SK-N-SH (cell line): Measurements from ENCODE around the gene POU4F2. TPM values are rescaled to one million over a fixed set of nuclear protein-coding genes. Genes with fewer than 3 reads are reported as not detected.

ENCODE experiments used
- CTCF ChIA-PET: fragments of 300-600, 350-600 bp; formaldehyde crosslinking; extraction: SDS; loops from one replicate; lab custom pipeline; 2021; lab: Yijun Ruan, JAX
- POLR2A ChIA-PET: fragments of 350-600 bp; sonication (Branson Sonifier 250); formaldehyde crosslinking; extraction: SDS; loops from one replicate; lab custom pipeline; 2020; ENCODE audit warnings: antibody characterized with exemption, inconsistent platforms; lab: Yijun Ruan, JAX
- DNase-seq: peaks from one replicate; pipeline ENCODE4 v3.0.0; 2012
- H2AFZ ChIP-seq: fragments of 200-600 bp; sonication (generic); 2 replicates; pipeline ENCODE4 v1.8.1; 2016; ENCODE audit warnings: antibody characterized with exemption, mild to moderate bottlenecking, low read depth
- H3F3A ChIP-seq: fragments of 200-600 bp; sonication (generic); replicated peaks from 2 replicates; pipeline ENCODE3; 2016; ENCODE audit warnings: antibody characterized with exemption, mild to moderate bottlenecking; ENCODE audit not compliant: insufficient read depth
- H3K27ac ChIP-seq, 2 experiments: fragments of 200-500 bp in 1 of 2; fragments of 200-600 bp in 1 of 2; sonication (Bioruptor generic) in 1 of 2; sonication (generic), shearing (Covaris generic) in 1 of 2; 2 replicates each; pipeline versions ENCODE4 v1.5.1 to v1.6.1; 2014 to 2016; ENCODE audit warnings: low read depth in 2 of 2, inconsistent platforms in 1 of 2, low read length in 1 of 2, mild to moderate bottlenecking in 1 of 2, mixed read lengths in 1 of 2
- H3K27me3 ChIP-seq: fragments of 200-600 bp; sonication (generic), shearing (Covaris generic); 2 replicates; pipeline ENCODE4 v1.6.1; 2016; ENCODE audit warnings: mixed run types; ENCODE audit not compliant: insufficient read depth
- H3K36me3 ChIP-seq, 2 experiments: fragments of 200-500 bp in 1 of 2; fragments of 200-600 bp in 1 of 2; sonication (Bioruptor generic) in 1 of 2; sonication (generic) in 1 of 2; replicated peaks in 1 of 2; 2 replicates each; pipeline versions ENCODE3 to v1.5.1; 2014 to 2016; ENCODE audit warnings: low read length in 1 of 2, mild to moderate bottlenecking in 1 of 2; ENCODE audit not compliant: insufficient read depth in 2 of 2, control insufficient read depth in 1 of 2
- H3K4me1 ChIP-seq, 2 experiments: fragments of 200-500 bp in 1 of 2; fragments of 200-600 bp in 1 of 2; sonication (Bioruptor generic) in 1 of 2; sonication (generic), shearing (Covaris generic) in 1 of 2; 2 replicates each; pipeline versions ENCODE4 v1.5.1 to v1.6.1; 2014 to 2016; ENCODE audit warnings: low read depth in 1 of 2, low read length in 1 of 2, mixed run types in 1 of 2; ENCODE audit not compliant: insufficient read depth in 2 of 2, control insufficient read depth in 1 of 2
- H3K4me2 ChIP-seq: fragments of 200-600 bp; sonication (generic), shearing (Covaris generic); 2 replicates; pipeline ENCODE4 v1.6.1; 2017; ENCODE audit warnings: mixed run types
- H3K4me3 ChIP-seq, 2 experiments: fragments of 200-500 bp in 1 of 2; fragments of 200-600 bp in 1 of 2; sonication (Bioruptor generic) in 1 of 2; sonication (generic), shearing (Covaris generic) in 1 of 2; 2 replicates each; pipeline versions ENCODE4 v1.5.1 to v1.8.1; 2014 to 2016; ENCODE audit warnings: low read depth in 2 of 2, inconsistent platforms in 1 of 2, low read length in 1 of 2, mild to moderate bottlenecking in 1 of 2, mixed read lengths in 1 of 2, moderate library complexity in 1 of 2
- H3K79me2 ChIP-seq: fragments of 200-600 bp; sonication (generic); 2 replicates; pipeline ENCODE4 v1.8.1; 2017; ENCODE audit warnings: mild to moderate bottlenecking; ENCODE audit not compliant: insufficient read depth
- H3K9ac ChIP-seq: fragments of 200-600 bp; sonication (generic); 2 replicates; pipeline ENCODE4 v1.6.1; 2017; ENCODE audit warnings: mixed run types
- H3K9me2 ChIP-seq: fragments of 200-600 bp; sonication (generic); 2 replicates; pipeline ENCODE4 v1.6.1; 2017; ENCODE audit warnings: mixed run types
- H3K9me3 ChIP-seq: fragments of 200-600 bp; sonication (generic); 2 replicates; pipeline ENCODE4 v1.6.1; 2017; ENCODE audit warnings: mixed run types, mild to moderate bottlenecking, moderate library complexity
- H4K20me1 ChIP-seq: fragments of 200-600 bp; sonication (generic); 2 replicates; pipeline ENCODE4 v1.6.1; 2017; ENCODE audit warnings: mild to moderate bottlenecking, mixed run types; ENCODE audit not compliant: insufficient read depth
- CHD2 ChIP-seq: fragments of 150-350 bp; IDR thresholded peaks from 2 replicates; pipeline ENCODE4 v1.6.1; 2018; ENCODE audit warnings: low read length; ENCODE audit not compliant: partially characterized antibody
- FOXJ3 ChIP-seq: sonication (generic); formaldehyde crosslinking; IDR thresholded peaks from 2 replicates; pipeline ENCODE4 v1.5.1; 2020; ENCODE audit warnings: mild to moderate bottlenecking, missing genetic modification reagents
- FOXM1 ChIP-seq: IDR thresholded peaks from 2 replicates; pipeline ENCODE4 v1.4.0; 2012; ENCODE audit warnings: low read depth, mild to moderate bottlenecking
- MEF2A ChIP-seq: IDR thresholded peaks from 2 replicates; pipeline ENCODE4 v1.4.0; 2012; ENCODE audit warnings: low read depth, borderline replicate concordance
- RXRA ChIP-seq: IDR thresholded peaks from 2 replicates; pipeline ENCODE4 v1.4.0; 2012; ENCODE audit warnings: low read depth, mild to moderate bottlenecking, borderline replicate concordance
- SIN3A ChIP-seq: IDR thresholded peaks from 2 replicates; pipeline ENCODE4 v1.6.1; 2012; ENCODE audit warnings: low read depth, mild to moderate bottlenecking, low read length, moderate library complexity, borderline replicate concordance
- TEAD4 ChIP-seq: IDR thresholded peaks from 2 replicates; pipeline ENCODE4 v1.4.0; 2012; ENCODE audit warnings: mild to moderate bottlenecking, borderline replicate concordance; ENCODE audit not compliant: insufficient read depth
- USF2 ChIP-seq: fragments of 150-350 bp; IDR thresholded peaks from 2 replicates; pipeline ENCODE4 v1.6.1; 2017; ENCODE audit warnings: antibody characterized with exemption, low read length, low read depth, borderline replicate concordance
- YY1 ChIP-seq: IDR thresholded peaks from 2 replicates; pipeline ENCODE4 v1.4.0; 2012; ENCODE audit warnings: low read depth, mild to moderate bottlenecking
- ZBTB33 ChIP-seq: IDR thresholded peaks from 2 replicates; pipeline ENCODE4 v1.4.0; 2012; ENCODE audit warnings: low read depth, borderline replicate concordance
- WGBS: methylation state at CpG from one replicate; pipeline ENCODE4 v1.1.6; 2017; ENCODE audit warnings: low lambda C conversion rate; 5-methylcytosine and 5-hydroxymethylcytosine counted together
- polyA plus RNA-seq, 3 experiments: library from polyadenylated mRNA; depleted of rRNA; stranded (reverse); fragments of >200 nt; gene quantifications; 2 replicates each; pipeline ENCODE4 v1.2.3, GENCODE V29; 2012

POU4F2 gene
- polyA plus RNA-seq, 1 of the 3 experiments (the other 2 are of a cell fraction) = not detected

GRCh38 chr4:146674829-146675570, 36.3 kb downstream of the POU4F2 start:
- Histone ChIP-seq H3K9me2 (0 out of 2 replicates have a peak, but pooled peaks cover 3% of the 10 kb centered on the region), H3K4me1 (no peaks in the 10 kb centered on the region)

More at GRCh38 chr4:146674829-146675570, 36.3 kb downstream of the POU4F2 start:
- H3K27ac ChIP-seq = no peak overlapping the region
- TF ChIP-seq CHD2 (no peak), RXRA (no peak), FOXM1 (no peak), YY1 (no peak), ZBTB33 (no peak), TEAD4 (no peak), SIN3A (no peak), MEF2A (no peak), USF2 (no peak), FOXJ3 (CRISPR knock-in tag) (no peak)
- DNase-seq = no peak
- ChIA-PET CTCF (no interaction called here), POLR2A (no interaction called here)
- H2AFZ ChIP-seq = no peak overlapping the region
- no peaks in the 10 kb centered on the region for H4K20me1 ChIP-seq
- H3K79me2 ChIP-seq = no peaks in the 10 kb centered on the region
- H3F3A ChIP-seq = no peaks in the 10 kb centered on the region
- H3K4me2 ChIP-seq = no peak overlapping the region
- H3K36me3 ChIP-seq = no peaks in the 10 kb centered on the region
- H3K27me3 ChIP-seq = no peaks in the 10 kb centered on the region
- H3K9me3 ChIP-seq = no peaks in the 10 kb centered on the region
- H3K9ac ChIP-seq = no peak overlapping the region
- no peak overlapping the region for H3K4me3 ChIP-seq
- WGBS = 6% methylated on average over 2 of the region's 2 CpGs

Other genes starting within 250 kb of the POU4F2 start
- gene SLC10A7, start 117.0 kb upstream of the POU4F2 start, polyA plus RNA-seq (2012; rRNA removed) = 3.3 and 4.8 TPM in 2 replicates